GM12892 (cell line): ENCODE results near the gene TMC5.

ENCODE experiments used
- POLR2A ChIP-seq: IDR thresholded peaks from 2 replicates; pipeline ENCODE4 v1.6.1; 2011; ENCODE audit warnings: low read depth, low read length, control low read depth
- POLR2AphosphoS5 ChIP-seq: IDR thresholded peaks from 2 replicates; pipeline ENCODE4 v1.6.1; 2011; ENCODE audit warnings: low read depth, low read length, control low read depth
- TAF1 ChIP-seq: IDR thresholded peaks from 2 replicates; pipeline ENCODE4 v1.6.1; 2011; ENCODE audit warnings: low read depth, mild to moderate bottlenecking, control low read depth, low read length, borderline replicate concordance

GRCh38 chr16:19490619-19491018 lies 72.9 kb downstream of the TMC5 start:
- TF ChIP-seq POLR2A: no peak
- TF ChIP-seq TAF1: no peak
- TF ChIP-seq POLR2AphosphoS5: no peak
